A549 (cell line): ENCODE results near the gene SLC9A9. TPM values are rescaled to one million over a fixed set of nuclear protein-coding genes. Genes with fewer than 3 reads are reported as not detected.
A peak's percentile ranks its signal among the peaks of the same experiment; 100 is the strongest.

Experiments used
- ATAC-seq, 2 experiments: fragments of 200-7000 bp in 1 of 2; fragments of >200 bp in 1 of 2; cut with Nextera tagmentation in 1 of 2; cut with Tn5 transposase in 1 of 2; 3 replicates each; pipeline versions ENCODE4 v1.8.0 to v1.9.1; 2018 to 2020; ENCODE audit warnings: mild to moderate bottlenecking in 1 of 2, moderate library complexity in 1 of 2
- CTCF ChIA-PET: fragments of 300-600 bp; sonication (Branson Sonifier 250); formaldehyde crosslinking; extraction: SDS; loops from one replicate; lab custom pipeline; 2021; ENCODE audit warnings: antibody characterized with exemption, inconsistent platforms; lab: Yijun Ruan, JAX
- POLR2A ChIA-PET: fragments of 350-600 bp; formaldehyde crosslinking; extraction: SDS; loops from one replicate; lab custom pipeline; 2021; ENCODE audit warnings: antibody characterized with exemption, inconsistent platforms; lab: Yijun Ruan, JAX
- DNase-seq, 2 experiments: peaks; one replicate each; pipeline versions ENCODE4 v3.0.0 to v3.0.0-alpha.2; 2011 to 2016; ENCODE audit warnings: low read depth in 1 of 2, low spot score in 1 of 2
- FAIRE-seq: peaks from 2 replicates; lab custom pipeline; 2011; peaks lifted over from hg19 to GRCh38; lab: Jason Lieb, UNC
- H3K27ac ChIP-seq, 2 experiments: fragments of >200 bp; sonication (Bioruptor Twin); formaldehyde crosslinking; 3 replicates each; pipeline ENCODE4 v1.5.1; 2016 to 2017
- H3K4me1 ChIP-seq: fragments of >200 bp; sonication (Bioruptor Twin); formaldehyde crosslinking; 3 replicates; pipeline ENCODE4 v1.6.1; 2016
- H3K4me2 ChIP-seq: fragments of >200 bp; sonication (Bioruptor Twin); formaldehyde crosslinking; 3 replicates; pipeline ENCODE4 v1.6.1; 2016
- H3K4me3 ChIP-seq: fragments of >200 bp; sonication (Bioruptor Twin); formaldehyde crosslinking; 3 replicates; pipeline ENCODE4 v1.5.1; 2016
- H3K9me3 ChIP-seq: fragments of >200 bp; sonication (Bioruptor Twin); formaldehyde crosslinking; 3 replicates; pipeline ENCODE4 v1.6.1; 2016
- BHLHE40 ChIP-seq: IDR thresholded peaks from 2 replicates; pipeline ENCODE4 v1.6.1; 2012; ENCODE audit warnings: low read depth, low read length, inconsistent platforms
- CBX2 ChIP-seq: fragments of 200-600 bp; sonication (generic); IDR thresholded peaks from 2 replicates; pipeline ENCODE4 v1.6.1; 2016; ENCODE audit warnings: low read depth, mild to moderate bottlenecking, borderline replicate concordance
- EHF ChIP-seq: fragments of 250-450 bp; sonication (Bioruptor Pico); IDR thresholded peaks from 2 replicates; pipeline ENCODE4 v1.5.0; 2020; ENCODE audit warnings: mild to moderate bottlenecking
- EP300 ChIP-seq, 2 experiments: fragments of >200 bp; sonication (Bioruptor Twin); formaldehyde crosslinking; IDR thresholded peaks; 2 replicates in 1 of 2; 3 replicates in 1 of 2; pipeline ENCODE4 v1.6.1; 2016 to 2017
- FOSL2 ChIP-seq, 2 experiments: fragments of 450-650 bp in 1 of 2; fragments of >200 bp in 1 of 2; sonication (Bioruptor Twin) in 1 of 2; formaldehyde crosslinking; IDR thresholded peaks; 2 replicates each; pipeline versions ENCODE4 v1.5.0 to v1.6.1; 2016 to 2020; ENCODE audit warnings: mild to moderate bottlenecking in 1 of 2, moderate library complexity in 1 of 2
- HDAC2 ChIP-seq: fragments of 200-600 bp; sonication (generic); IDR thresholded peaks from 2 replicates; pipeline ENCODE4 v1.6.1; 2016
- JUN ChIP-seq, 2 experiments: fragments of >200 bp; sonication (Bioruptor Twin); formaldehyde crosslinking; IDR thresholded peaks; 2 replicates in 1 of 2; 3 replicates in 1 of 2; pipeline ENCODE4 v1.6.1; 2016 to 2017
- KDM5A ChIP-seq: fragments of 200-600 bp; sonication (generic); IDR thresholded peaks from 2 replicates; pipeline ENCODE4 v1.6.1; 2016; ENCODE audit warnings: antibody characterized with exemption, mild to moderate bottlenecking
- MAZ ChIP-seq: fragments of 150-350 bp; IDR thresholded peaks from 2 replicates; pipeline ENCODE4 v1.6.1; 2014; ENCODE audit warnings: antibody characterized with exemption, low read depth, low read length, borderline replicate concordance
- NR3C1 ChIP-seq: fragments of >200 bp; sonication (Bioruptor Twin); formaldehyde crosslinking; IDR thresholded peaks from 3 replicates; pipeline ENCODE4 v1.6.1; 2017
- POLR2A ChIP-seq: IDR thresholded peaks from 2 replicates; pipeline ENCODE4 v1.6.1; 2012; ENCODE audit warnings: mild to moderate bottlenecking, low read length
- POLR2AphosphoS2 ChIP-seq: conservative IDR thresholded peaks from 2 replicates; pipeline ENCODE4 v1.6.1; 2012; ENCODE audit warnings: low read length, improper control_type of control experiment, inconsistent platforms
- RAD21 ChIP-seq, 2 experiments: fragments of >200 bp in 1 of 2; sonication (Bioruptor Twin) in 1 of 2; formaldehyde crosslinking in 1 of 2; IDR thresholded peaks in 1 of 2; conservative IDR thresholded peaks in 1 of 2; 2 replicates in 1 of 2; 3 replicates in 1 of 2; pipeline ENCODE4 v1.6.1; 2012 to 2018; ENCODE audit warnings: inconsistent platforms in 1 of 2
- SMC3 ChIP-seq: fragments of >200 bp; sonication (Bioruptor Twin); formaldehyde crosslinking; IDR thresholded peaks from 3 replicates; pipeline ENCODE4 v1.6.1; 2018; ENCODE audit warnings: inconsistent platforms
- TFCP2L1 ChIP-seq: fragments of 250-450 bp; sonication (Bioruptor Pico); IDR thresholded peaks from 2 replicates; pipeline ENCODE4 v1.5.0; 2021; ENCODE audit warnings: mild to moderate bottlenecking
- ZFP36 ChIP-seq: fragments of 450-650 bp; IDR thresholded peaks from 2 replicates; pipeline ENCODE4 v1.6.1; 2014; ENCODE audit warnings: borderline replicate concordance; ENCODE audit not compliant: partially characterized antibody
- ZNF302 ChIP-seq: fragments of 250-450 bp; sonication (Bioruptor Pico); IDR thresholded peaks from 2 replicates; pipeline ENCODE4 v1.9.0; 2021; ENCODE audit warnings: inconsistent platforms, mild to moderate bottlenecking, moderate library complexity
- WGBS: methylation state at CpG from one replicate; pipeline ENCODE4 v1.1.6; 2017; ENCODE audit errors: missing lambda C conversion rate; 5-methylcytosine and 5-hydroxymethylcytosine counted together
- polyA plus RNA-seq, 4 experiments: library from polyadenylated mRNA; depleted of rRNA in 3 of 4; stranded (reverse); fragments of >200 nt; fragmentation: RNase III in 1 of 4; extraction: RNeasy Plus Mini Kit Qiagen cat#74134 plus additional on column Dnase treatment in 1 of 4; gene quantifications; 2 replicates in 3 of 4; 3 replicates in 1 of 4; pipeline ENCODE4 v1.2.3, GENCODE V29; 2011 to 2017
- TF ChIP-seq, protein P1 (sequence below): fragments of >200 bp; sonication (Bioruptor Twin); formaldehyde crosslinking; IDR thresholded peaks from 3 replicates; pipeline ENCODE4 v1.5.1; 2016
- TF ChIP-seq, protein P2 (sequence below): fragments of 250-450 bp; sonication (Bioruptor Pico); IDR thresholded peaks from 2 replicates; pipeline ENCODE4 v1.5.0; 2021; ENCODE audit warnings: mild to moderate bottlenecking, moderate library complexity, borderline replicate concordance
- TF ChIP-seq, protein P3 (sequence below): fragments of >200 bp; sonication (Bioruptor Twin); formaldehyde crosslinking; IDR thresholded peaks from 2 replicates; pipeline ENCODE4 v1.6.1; 2016

Gene SLC9A9
- polyA plus RNA-seq, 2 of the 4 experiments (the other 2 are of a cell fraction), result 0.10 to 0.32 TPM

- Histone ChIP-seq H3K27ac (no peak overlapping the region), H3K4me3 (no peak overlapping the region), H3K4me1 (no peaks in the 10 kb centered on the region), H3K9me3 (no peaks in the 10 kb centered on the region), H3K4me2 (no peak overlapping the region)
- TF ChIP-seq CBX2 (no peak), JUN (IDR thresholded peaks at IDR 0.05) (no peak), NR3C1 (no peak), HDAC2 (no peak), POLR2AphosphoS2 (no peak), BHLHE40 (no peak), KDM5A (no peak), TFCP2L1 (CRISPR knock-in tag) (no peak), FOSL2 (IDR thresholded peaks at IDR 0.05) (no peak), FOSL2 (CRISPR knock-in tag; IDR thresholded peaks at IDR 0.05) (no peak), MAZ (no peak), ZFP36 (no peak)
- TF ChIP-seq, protein P1, sequence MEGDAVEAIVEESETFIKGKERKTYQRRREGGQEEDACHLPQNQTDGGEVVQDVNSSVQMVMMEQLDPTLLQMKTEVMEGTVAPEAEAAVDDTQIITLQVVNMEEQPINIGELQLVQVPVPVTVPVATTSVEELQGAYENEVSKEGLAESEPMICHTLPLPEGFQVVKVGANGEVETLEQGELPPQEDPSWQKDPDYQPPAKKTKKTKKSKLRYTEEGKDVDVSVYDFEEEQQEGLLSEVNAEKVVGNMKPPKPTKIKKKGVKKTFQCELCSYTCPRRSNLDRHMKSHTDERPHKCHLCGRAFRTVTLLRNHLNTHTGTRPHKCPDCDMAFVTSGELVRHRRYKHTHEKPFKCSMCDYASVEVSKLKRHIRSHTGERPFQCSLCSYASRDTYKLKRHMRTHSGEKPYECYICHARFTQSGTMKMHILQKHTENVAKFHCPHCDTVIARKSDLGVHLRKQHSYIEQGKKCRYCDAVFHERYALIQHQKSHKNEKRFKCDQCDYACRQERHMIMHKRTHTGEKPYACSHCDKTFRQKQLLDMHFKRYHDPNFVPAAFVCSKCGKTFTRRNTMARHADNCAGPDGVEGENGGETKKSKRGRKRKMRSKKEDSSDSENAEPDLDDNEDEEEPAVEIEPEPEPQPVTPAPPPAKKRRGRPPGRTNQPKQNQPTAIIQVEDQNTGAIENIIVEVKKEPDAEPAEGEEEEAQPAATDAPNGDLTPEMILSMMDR, result no peak
- TF ChIP-seq, protein P2, sequence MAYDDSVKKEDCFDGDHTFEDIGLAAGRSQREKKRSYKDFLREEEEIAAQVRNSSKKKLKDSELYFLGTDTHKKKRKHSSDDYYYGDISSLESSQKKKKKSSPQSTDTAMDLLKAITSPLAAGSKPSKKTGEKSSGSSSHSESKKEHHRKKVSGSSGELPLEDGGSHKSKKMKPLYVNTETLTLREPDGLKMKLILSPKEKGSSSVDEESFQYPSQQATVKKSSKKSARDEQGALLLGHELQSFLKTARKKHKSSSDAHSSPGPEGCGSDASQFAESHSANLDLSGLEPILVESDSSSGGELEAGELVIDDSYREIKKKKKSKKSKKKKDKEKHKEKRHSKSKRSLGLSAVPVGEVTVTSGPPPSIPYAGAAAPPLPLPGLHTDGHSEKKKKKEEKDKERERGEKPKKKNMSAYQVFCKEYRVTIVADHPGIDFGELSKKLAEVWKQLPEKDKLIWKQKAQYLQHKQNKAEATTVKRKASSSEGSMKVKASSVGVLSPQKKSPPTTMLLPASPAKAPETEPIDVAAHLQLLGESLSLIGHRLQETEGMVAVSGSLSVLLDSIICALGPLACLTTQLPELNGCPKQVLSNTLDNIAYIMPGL (CRISPR knock-in tag), result no peak
- ATAC-seq, result no peak
- 33% methylated on average over 4 of the region's 4 CpGs for WGBS
- no peak for FAIRE-seq
- ChIA-PET POLR2A (no interaction called here), CTCF (interaction anchor here (0.6 to 1.5 kb wide), 3 partner anchors 10 to 1867 kb away, joined by 3 to 4 read pairs (median 4); no protein-coding TSS in a partner anchor)
- no peak for DNase-seq
Measured at GRCh38 chr3:143783851-143784370, 64.4 kb downstream of the SLC9A9 start.

DNA sequence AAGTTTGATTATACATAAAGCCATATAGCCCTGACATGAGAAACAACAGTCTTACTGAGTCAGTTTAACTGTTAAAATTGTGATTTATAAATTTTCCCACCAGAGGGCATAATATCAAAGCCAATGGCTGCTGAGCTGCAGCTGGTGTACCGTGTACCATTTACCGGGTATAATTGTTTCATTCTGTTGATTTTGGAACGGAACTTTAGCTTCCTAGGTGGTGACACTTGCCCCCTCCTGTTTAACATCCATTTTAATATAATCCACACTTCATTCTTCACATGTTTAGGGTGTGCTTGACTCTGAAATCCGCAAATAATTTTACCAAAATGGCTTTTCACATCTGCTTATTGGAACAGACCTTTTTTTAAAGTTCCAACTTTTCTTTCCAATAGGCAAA, 72.8 kb downstream of the SLC9A9 start:
- WGBS, result 7% methylated on average over 4 of the region's 4 CpGs
- POLR2A ChIA-PET, result no interaction called here
- CTCF ChIA-PET, result interaction anchor here (0.8 kb wide), 1 partner anchor 57 kb away, joined by 3 read pairs; no protein-coding TSS in a partner anchor
- FAIRE-seq (no peak), DNase-seq (peak; percentile 25 to 65), ATAC-seq (peak; percentile 82 to 93; a peak in 5 of 6 replicates)
- no peak for TF ChIP-seq ZNF302
- no peak for TF ChIP-seq EP300 (IDR thresholded peaks at IDR 0.05)
- TF ChIP-seq TFCP2L1 (CRISPR knock-in tag), result no peak
- TF ChIP-seq POLR2A, result no peak
- TF ChIP-seq, protein P1, result peak; percentile 64
- TF ChIP-seq, protein P3, sequence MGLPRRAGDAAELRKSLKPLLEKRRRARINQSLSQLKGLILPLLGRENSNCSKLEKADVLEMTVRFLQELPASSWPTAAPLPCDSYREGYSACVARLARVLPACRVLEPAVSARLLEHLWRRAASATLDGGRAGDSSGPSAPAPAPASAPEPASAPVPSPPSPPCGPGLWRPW, result no peak
- no peak for TF ChIP-seq EHF (CRISPR knock-in tag)
- TF ChIP-seq RAD21 (conservative IDR thresholded peaks at IDR 0.05 in 1 of 2, IDR thresholded peaks at IDR 0.05 in 1 of 2), result peak; percentile 60 to 61
- TF ChIP-seq, protein P2 (CRISPR knock-in tag), result no peak
- peak; percentile 55 for TF ChIP-seq SMC3
- Histone ChIP-seq H3K9me3 (no peaks in the 10 kb centered on the region), H3K4me3 (no peak overlapping the region), H3K27ac (no peak overlapping the region), H3K4me1 (no peaks in the 10 kb centered on the region), H3K4me2 (peak overlapping the region; percentile 19; the same call in 1 of the 3 replicates)
